Measurements from ENCODE around the gene RAB14.
A peak's percentile ranks its signal among the peaks of the same experiment; 100 is the strongest.

RAB14 gene
- total RNA-seq, result 72.8 to 73.5 reads per million in 2 donors

GRCh38 chr9:121201738-121202533, at the start of gene RAB14:
Gene RAB14, minus strand, starts transcription at chr9:121201869. Its CDS starts 8,457 bp downstream, at chr9:121193412.
- peak; percentile 100 for DNase-seq

- DNase-seq, result no peak
Observed at GRCh38 chr9:121249563-121249962, 47.9 kb upstream of the RAB14 start.

GRCh38 chr9:121246821-121247561, 45.3 kb upstream of the RAB14 start:
- no peak for DNase-seq

GRCh38 chr9:121242959-121243346, 41.3 kb upstream of the RAB14 start:
- no peak for DNase-seq

GRCh38 chr9:121242219-121242958, 40.7 kb upstream of the RAB14 start:
- DNase-seq, result no peak

GRCh38 chr9:121240472-121241135, 38.9 kb upstream of the RAB14 start:
- no peak for DNase-seq

GRCh38 chr9:121239851-121240250, 38.2 kb upstream of the RAB14 start:
- no peak for DNase-seq

GRCh38 chr9:121239071-121239470, 37.4 kb upstream of the RAB14 start:
- no peak for DNase-seq

- no peak for DNase-seq
Observed at GRCh38 chr9:121237916-121238315, 36.2 kb upstream of the RAB14 start.

GRCh38 chr9:121235512-121235911, 33.8 kb upstream of the RAB14 start:
- DNase-seq, result no peak

- DNase-seq, result no peak
Observed at GRCh38 chr9:121234832-121235161, 33.1 kb upstream of the RAB14 start.

- no peak for DNase-seq
Observed at GRCh38 chr9:121233906-121234831, 32.5 kb upstream of the RAB14 start.

- DNase-seq, result no peak
Observed at GRCh38 chr9:121232251-121232650, 30.6 kb upstream of the RAB14 start.

- DNase-seq, result no peak
Observed at GRCh38 chr9:121230256-121230655, 28.6 kb upstream of the RAB14 start.

- DNase-seq, result no peak
Observed at GRCh38 chr9:121227862-121228261, 26.2 kb upstream of the RAB14 start.

GRCh38 chr9:121226175-121226574, 24.5 kb upstream of the RAB14 start:
- DNase-seq, result no peak

GRCh38 chr9:121225240-121225639, 23.6 kb upstream of the RAB14 start:
- DNase-seq, result no peak

- no peak for DNase-seq
Observed at GRCh38 chr9:121222524-121223171, 21.0 kb upstream of the RAB14 start.

- no peak for DNase-seq
Observed at GRCh38 chr9:121221664-121222055, 20.0 kb upstream of the RAB14 start.

GRCh38 chr9:121220996-121221663, 19.5 kb upstream of the RAB14 start:
- DNase-seq, result no peak

- no peak for DNase-seq
Observed at GRCh38 chr9:121219530-121219929, 17.9 kb upstream of the RAB14 start.
